ENCODE measurements around the gene IGLL5. TPM values are rescaled to one million over a fixed set of nuclear protein-coding genes. Genes with fewer than 3 reads are reported as not detected.

Gene IGLL5
- total and polyA plus RNA-seq, 9 of the 15 experiments (the other 6 are each of a cell fraction or from before 2014, with no cell fraction given): not detected

DNA sequence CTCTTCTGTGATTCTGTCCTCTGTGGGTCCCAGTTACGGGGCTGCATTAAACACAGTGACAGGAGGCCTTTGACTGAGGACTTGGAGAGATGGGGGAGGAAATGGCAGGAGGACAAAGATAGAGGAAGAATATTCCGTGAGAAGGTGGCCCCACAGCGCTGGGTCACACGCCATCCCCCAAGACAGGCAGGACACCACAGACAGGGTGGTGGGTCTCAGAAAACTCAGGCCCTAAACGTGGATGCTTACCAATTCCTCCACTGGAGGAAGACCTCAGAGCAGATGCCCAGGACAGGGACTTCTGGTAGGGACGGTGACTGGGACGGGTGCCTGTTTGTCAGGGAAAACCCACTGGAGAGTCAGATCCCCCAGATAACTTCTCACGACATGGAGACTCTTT lies 34.0 kb downstream of the IGLL5 start:
- no peak overlapping the region for H2AFZ ChIP-seq (ENCODE audit: low read depth, low read length)
- H3K27me3 ChIP-seq (ENCODE audit: control insufficient read depth in 2 of 2, insufficient read depth in 2 of 2, low read length in 2 of 2): peaks cover 33 to 87% of the 10 kb centered on the region in 2 experiments
- no peaks in the 10 kb centered on the region for H3K79me2 ChIP-seq (ENCODE audit: control insufficient read depth, insufficient read depth, low read length)
- peaks cover 10% of the 10 kb centered on the region for H3K9me1 ChIP-seq (ENCODE audit: control insufficient read depth, insufficient read depth, low read length)
- H3K27ac ChIP-seq (ENCODE audit: extremely low read depth, low read depth, low read length): no peak overlapping the region
- under 1% methylated on average over 8 of the region's 8 CpGs for WGBS (ENCODE audit: insufficient coverage, low coverage, missing lambda C conversion rate)
- ATAC-seq (no peak), FAIRE-seq (no peak), DNase-seq (ENCODE audit: extremely low read depth in 1 of 4, low spot score in 3 of 4) (peak in 3 of 4 experiments; percentile 57 to 62 (median 61))
- H3K4me1 ChIP-seq (replicated peaks in 1 of 2; ENCODE audit: control insufficient read depth in 2 of 2, insufficient read depth in 2 of 2, low read length in 2 of 2): peaks cover 0 to 3% of the 10 kb centered on the region in 2 experiments; a peak in 1 of 5 replicates
- no TSS peak for BruUV-seq (replicated peaks)
- H3K9me3 ChIP-seq (replicated peaks; ENCODE audit: control insufficient read depth, insufficient read depth, low read depth, low read length): no peaks in the 10 kb centered on the region
- no peak overlapping the region for H3K4me2 ChIP-seq (ENCODE audit: insufficient read depth, low read length)
- in situ Hi-C loops (cut with MboI) (no loop called here), intact Hi-C loops (cut with micrococcal nuclease) (no loop called here)
- POLR2A ChIA-PET: interaction anchor here (0.7 to 5.0 kb wide), 6 partner anchors 8 to 167 kb away, joined by 3 to 32 read pairs (median 4); no protein-coding TSS in a partner anchor
- CTCF ChIA-PET (ENCODE audit: low intra/inter-chr PET ratio): no interaction called here
- H3K36me3 ChIP-seq (ENCODE audit: control insufficient read depth, insufficient read depth, low read length): no peaks in the 10 kb centered on the region
- no peak overlapping the region for H3K9ac ChIP-seq (ENCODE audit: insufficient read depth in 1 of 2, low read depth in 2 of 2, low read length in 2 of 2)
- H3K4me3 ChIP-seq: no peak overlapping the region
- peaks cover 80% of the 10 kb centered on the region for H4K20me1 ChIP-seq (replicated peaks; ENCODE audit: control insufficient read depth, insufficient read depth, low read length)
- TF ChIP-seq ZNF551 (CRISPR knock-in tag; IDR thresholded peaks at IDR 0.05) (no peak), CBX5 (IDR thresholded peaks at IDR 0.05; ENCODE audit: borderline replicate concordance, low read depth) (no peak), ZBTB1 (CRISPR knock-in tag; IDR thresholded peaks at IDR 0.05; ENCODE audit: borderline replicate concordance, low read depth) (no peak), NFE2L1 (tag; IDR thresholded peaks at IDR 0.05; ENCODE audit: borderline replicate concordance, low read depth) (no peak), ZNF699 (CRISPR knock-in tag; IDR thresholded peaks at IDR 0.05; ENCODE audit: insufficient replicate concordance) (no peak), MYC (IDR thresholded peaks at IDR 0.05; ENCODE audit: low read depth, low read length) (no peak), MYC (CRISPR knock-in tag; IDR thresholded peaks at IDR 0.05; ENCODE audit: borderline replicate concordance, low read depth) (no peak), MXD1 (CRISPR knock-in tag; IDR thresholded peaks at IDR 0.05; ENCODE audit: borderline replicate concordance, poor library complexity, severe bottlenecking) (no peak), RCOR1 (IDR thresholded peaks at IDR 0.05; ENCODE audit: borderline replicate concordance in 1 of 2, low read depth in 2 of 2, low read length in 2 of 2) (no peak), KLF6 (CRISPR knock-in tag; IDR thresholded peaks at IDR 0.05; ENCODE audit: borderline replicate concordance) (no peak), ZBTB7A (IDR thresholded peaks at IDR 0.05; ENCODE audit: borderline replicate concordance, control insufficient read depth, low read depth, low read length) (0 out of 2 replicates have a peak, but pooled peaks have one; percentile 19), SETDB1 (IDR thresholded peaks at IDR 0.05; ENCODE audit: low read length) (no peak), ZNF3 (CRISPR knock-in tag; IDR thresholded peaks at IDR 0.05) (no peak), NONO (IDR thresholded peaks at IDR 0.05; ENCODE audit: low read depth in 2 of 2, low read length in 1 of 2) (no peak)
- TF ChIP-seq, protein P1, sequence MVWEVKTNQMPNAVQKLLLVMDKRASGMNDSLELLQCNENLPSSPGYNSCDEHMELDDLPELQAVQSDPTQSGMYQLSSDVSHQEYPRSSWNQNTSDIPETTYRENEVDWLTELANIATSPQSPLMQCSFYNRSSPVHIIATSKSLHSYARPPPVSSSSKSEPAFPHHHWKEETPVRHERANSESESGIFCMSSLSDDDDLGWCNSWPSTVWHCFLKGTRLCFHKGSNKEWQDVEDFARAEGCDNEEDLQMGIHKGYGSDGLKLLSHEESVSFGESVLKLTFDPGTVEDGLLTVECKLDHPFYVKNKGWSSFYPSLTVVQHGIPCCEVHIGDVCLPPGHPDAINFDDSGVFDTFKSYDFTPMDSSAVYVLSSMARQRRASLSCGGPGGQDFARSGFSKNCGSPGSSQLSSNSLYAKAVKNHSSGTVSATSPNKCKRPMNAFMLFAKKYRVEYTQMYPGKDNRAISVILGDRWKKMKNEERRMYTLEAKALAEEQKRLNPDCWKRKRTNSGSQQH (CRISPR knock-in tag; IDR thresholded peaks at IDR 0.05): no peak
- TF ChIP-seq, protein P2, sequence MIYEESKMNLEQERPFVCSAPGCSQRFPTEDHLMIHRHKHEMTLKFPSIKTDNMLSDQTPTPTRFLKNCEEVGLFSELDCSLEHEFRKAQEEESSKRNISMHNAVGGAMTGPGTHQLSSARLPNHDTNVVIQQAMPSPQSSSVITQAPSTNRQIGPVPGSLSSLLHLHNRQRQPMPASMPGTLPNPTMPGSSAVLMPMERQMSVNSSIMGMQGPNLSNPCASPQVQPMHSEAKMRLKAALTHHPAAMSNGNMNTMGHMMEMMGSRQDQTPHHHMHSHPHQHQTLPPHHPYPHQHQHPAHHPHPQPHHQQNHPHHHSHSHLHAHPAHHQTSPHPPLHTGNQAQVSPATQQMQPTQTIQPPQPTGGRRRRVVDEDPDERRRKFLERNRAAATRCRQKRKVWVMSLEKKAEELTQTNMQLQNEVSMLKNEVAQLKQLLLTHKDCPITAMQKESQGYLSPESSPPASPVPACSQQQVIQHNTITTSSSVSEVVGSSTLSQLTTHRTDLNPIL (CRISPR knock-in tag; IDR thresholded peaks at IDR 0.05): no peak
- TF ChIP-seq, protein P3, sequence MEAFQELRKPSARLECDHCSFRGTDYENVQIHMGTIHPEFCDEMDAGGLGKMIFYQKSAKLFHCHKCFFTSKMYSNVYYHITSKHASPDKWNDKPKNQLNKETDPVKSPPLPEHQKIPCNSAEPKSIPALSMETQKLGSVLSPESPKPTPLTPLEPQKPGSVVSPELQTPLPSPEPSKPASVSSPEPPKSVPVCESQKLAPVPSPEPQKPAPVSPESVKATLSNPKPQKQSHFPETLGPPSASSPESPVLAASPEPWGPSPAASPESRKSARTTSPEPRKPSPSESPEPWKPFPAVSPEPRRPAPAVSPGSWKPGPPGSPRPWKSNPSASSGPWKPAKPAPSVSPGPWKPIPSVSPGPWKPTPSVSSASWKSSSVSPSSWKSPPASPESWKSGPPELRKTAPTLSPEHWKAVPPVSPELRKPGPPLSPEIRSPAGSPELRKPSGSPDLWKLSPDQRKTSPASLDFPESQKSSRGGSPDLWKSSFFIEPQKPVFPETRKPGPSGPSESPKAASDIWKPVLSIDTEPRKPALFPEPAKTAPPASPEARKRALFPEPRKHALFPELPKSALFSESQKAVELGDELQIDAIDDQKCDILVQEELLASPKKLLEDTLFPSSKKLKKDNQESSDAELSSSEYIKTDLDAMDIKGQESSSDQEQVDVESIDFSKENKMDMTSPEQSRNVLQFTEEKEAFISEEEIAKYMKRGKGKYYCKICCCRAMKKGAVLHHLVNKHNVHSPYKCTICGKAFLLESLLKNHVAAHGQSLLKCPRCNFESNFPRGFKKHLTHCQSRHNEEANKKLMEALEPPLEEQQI (IDR thresholded peaks at IDR 0.05): no peak

All from K562 (cell line).